H9 (cell line): ENCODE measurements around the gene SAMD8. TPM values are rescaled to one million over a fixed set of nuclear protein-coding genes. Genes with fewer than 3 reads are reported as not detected.

Source experiments
- DNase-seq: peaks from one replicate; pipeline ENCODE4 v3.0.0-alpha.2; 2017
- H2AFZ ChIP-seq: one replicate; pipeline ENCODE4 v1.6.1; 2013; ENCODE audit warnings: mild to moderate bottlenecking, low read length, control low read depth, moderate library complexity
- H2AK5ac ChIP-seq: 2 replicates; pipeline ENCODE4 v1.6.1; 2013; ENCODE audit warnings: low read length, control low read depth, mixed read lengths; ENCODE audit not compliant: insufficient read length
- H2BK120ac ChIP-seq: one replicate; pipeline ENCODE4 v1.6.1; 2013; ENCODE audit warnings: low read depth, mild to moderate bottlenecking, low read length, control low read depth, inconsistent platforms; ENCODE audit not compliant: poor library complexity, severe bottlenecking
- H2BK12ac ChIP-seq: 2 replicates; pipeline ENCODE4 v1.6.1; 2013; ENCODE audit warnings: low read length, control low read depth, mixed read lengths, low read depth; ENCODE audit not compliant: insufficient read length
- H2BK15ac ChIP-seq: 2 replicates; pipeline ENCODE4 v1.6.1; 2013; ENCODE audit warnings: low read depth, low read length, control low read depth
- H2BK20ac ChIP-seq: one replicate; pipeline ENCODE4 v1.6.1; 2013; ENCODE audit warnings: low read depth, mild to moderate bottlenecking, low read length, control low read depth, inconsistent platforms; ENCODE audit not compliant: poor library complexity, severe bottlenecking
- H2BK5ac ChIP-seq: 2 replicates; pipeline ENCODE4 v1.6.1; 2013; ENCODE audit warnings: low read length, control low read depth, mixed read lengths; ENCODE audit not compliant: insufficient read length
- H3K14ac ChIP-seq: 2 replicates; pipeline ENCODE4 v1.6.1; 2013; ENCODE audit warnings: low read length, control low read depth; ENCODE audit not compliant: insufficient read depth
- H3K18ac ChIP-seq: 2 replicates; pipeline ENCODE4 v1.6.1; 2013; ENCODE audit warnings: low read depth, mild to moderate bottlenecking, mixed read lengths, low read length, control low read depth; ENCODE audit not compliant: insufficient read length
- H3K23ac ChIP-seq: 2 replicates; pipeline ENCODE4 v1.6.1; 2013; ENCODE audit warnings: low read length, control low read depth, mixed read lengths, low read depth; ENCODE audit not compliant: insufficient read length
- H3K23me2 ChIP-seq: 2 replicates; pipeline ENCODE4 v1.6.1; 2013; ENCODE audit warnings: low read depth, mild to moderate bottlenecking, mixed read lengths, low read length, control low read depth; ENCODE audit not compliant: insufficient read length, poor library complexity, severe bottlenecking
- H3K27ac ChIP-seq: 2 replicates; pipeline ENCODE4 v1.5.1; 2013; ENCODE audit warnings: low read length, control low read depth, mixed read lengths, low read depth; ENCODE audit not compliant: insufficient read length
- H3K27me3 ChIP-seq: 2 replicates; pipeline ENCODE4 v1.6.1; 2013; ENCODE audit warnings: low read length, control low read depth, inconsistent platforms; ENCODE audit not compliant: insufficient read depth
- H3K4ac ChIP-seq: 2 replicates; pipeline ENCODE4 v1.6.1; 2013; ENCODE audit warnings: low read depth, mild to moderate bottlenecking, control low read depth, inconsistent platforms, low read length, moderate library complexity
- H3K4me1 ChIP-seq: 2 replicates; pipeline ENCODE4 v1.6.1; 2013; ENCODE audit warnings: low read length, control low read depth, inconsistent platforms; ENCODE audit not compliant: insufficient read depth
- H3K4me2 ChIP-seq: 2 replicates; pipeline ENCODE4 v1.6.1; 2013; ENCODE audit warnings: low read length, control low read depth, mixed read lengths; ENCODE audit not compliant: insufficient read length, insufficient read depth
- H3K56ac ChIP-seq: 2 replicates; pipeline ENCODE4 v1.6.1; 2013; ENCODE audit warnings: low read depth, mild to moderate bottlenecking, mixed read lengths, low read length, control low read depth; ENCODE audit not compliant: insufficient read length
- H3K79me1 ChIP-seq: 2 replicates; pipeline ENCODE4 v1.6.1; 2013; ENCODE audit warnings: low read depth, mild to moderate bottlenecking, moderate library complexity, low read length, control low read depth, inconsistent platforms; ENCODE audit not compliant: insufficient read depth, poor library complexity, severe bottlenecking
- H3K79me2 ChIP-seq: 2 replicates; pipeline ENCODE4 v1.6.1; 2013; ENCODE audit warnings: low read length, control low read depth, inconsistent platforms; ENCODE audit not compliant: insufficient read depth
- H3K9ac ChIP-seq: 2 replicates; pipeline ENCODE4 v1.6.1; 2013; ENCODE audit warnings: low read length, control low read depth, mixed read lengths; ENCODE audit not compliant: insufficient read length; ENCODE audit errors: extremely low read depth
- H3K9me3 ChIP-seq: one replicate; pipeline ENCODE4 v1.6.1; 2013; ENCODE audit warnings: low read depth, low read length, inconsistent platforms; ENCODE audit not compliant: control insufficient read depth
- H3T11ph ChIP-seq: one replicate; pipeline ENCODE4 v1.6.1; 2013; ENCODE audit warnings: mild to moderate bottlenecking, low read length, control low read depth, inconsistent platforms
- H4K20me1 ChIP-seq: one replicate; pipeline ENCODE4 v1.6.1; 2013; ENCODE audit not compliant: control insufficient read depth, insufficient read length, insufficient read depth
- H4K5ac ChIP-seq: 2 replicates; pipeline ENCODE4 v1.6.1; 2013; ENCODE audit warnings: low read depth, mild to moderate bottlenecking, mixed read lengths, low read length, control low read depth; ENCODE audit not compliant: insufficient read length
- H4K8ac ChIP-seq: replicated peaks from 2 replicates; pipeline ENCODE4 v1.6.1; 2013; ENCODE audit warnings: low read length, control low read depth, mixed read lengths, low read depth; ENCODE audit not compliant: insufficient read length
- H4K91ac ChIP-seq: 2 replicates; pipeline ENCODE4 v1.6.1; 2013; ENCODE audit warnings: low read depth, mild to moderate bottlenecking, moderate library complexity, mixed read lengths, low read length, control low read depth; ENCODE audit not compliant: insufficient read length
- H3K27ac Mint-ChIP-seq, 3 experiments: 2 replicates in 2 of 3; 3 replicates in 1 of 3; pipeline ENCODE4 v1.8.0; 2020 to 2021; ENCODE audit warnings: mixed read lengths in 3 of 3, mild to moderate bottlenecking in 1 of 3, moderate library complexity in 1 of 3
- H3K27me3 Mint-ChIP-seq: 2 replicates; pipeline ENCODE4 v1.8.0; 2021; ENCODE audit warnings: low read depth, mild to moderate bottlenecking, moderate library complexity, mixed read lengths
- H3K36me3 Mint-ChIP-seq, 3 experiments: 2 replicates in 2 of 3; 3 replicates in 1 of 3; pipeline ENCODE4 v1.8.0; 2020 to 2021; ENCODE audit warnings: low read depth in 3 of 3, mixed read lengths in 3 of 3; ENCODE audit not compliant: insufficient read depth in 1 of 3
- H3K4me1 Mint-ChIP-seq, 2 experiments: 2 replicates each; pipeline ENCODE4 v1.8.0; 2020; ENCODE audit warnings: mixed read lengths in 2 of 2
- H3K4me3 Mint-ChIP-seq, 2 experiments: 2 replicates in 1 of 2; 3 replicates in 1 of 2; pipeline ENCODE4 v1.8.0; 2020 to 2021; ENCODE audit warnings: mild to moderate bottlenecking in 2 of 2, mixed read lengths in 2 of 2, moderate library complexity in 1 of 2
- H3K9me3 Mint-ChIP-seq, 2 experiments: 2 replicates in 1 of 2; 3 replicates in 1 of 2; pipeline ENCODE4 v1.8.0; 2020; ENCODE audit warnings: mild to moderate bottlenecking in 2 of 2, mixed read lengths in 2 of 2, moderate library complexity in 1 of 2
- CTCF ChIP-seq: fragments of 200-600 bp; sonication (generic); conservative IDR thresholded peaks from 3 replicates; pipeline ENCODE4 v1.8.0; 2021; ENCODE audit warnings: antibody characterized with exemption, mild to moderate bottlenecking
- WGBS: extraction: QIAGEN DNeasy Blood & Tissue Kit; methylation state at CpG from one replicate; pipeline ENCODE4 v1.1.7; 2013; ENCODE audit warnings: missing lambda C conversion rate, low lambda C conversion rate, mixed read lengths; ENCODE audit not compliant: insufficient read length; ENCODE audit errors: extremely low coverage; 5-methylcytosine and 5-hydroxymethylcytosine counted together
- total RNA-seq: library from RNA; stranded (reverse); gene quantifications from 2 replicates; pipeline ENCODE4 v1.2.1, GENCODE V29; 2021

Gene SAMD8
- total RNA-seq, 1 experiment from 2014 or later, result 18.8 TPM

DNA sequence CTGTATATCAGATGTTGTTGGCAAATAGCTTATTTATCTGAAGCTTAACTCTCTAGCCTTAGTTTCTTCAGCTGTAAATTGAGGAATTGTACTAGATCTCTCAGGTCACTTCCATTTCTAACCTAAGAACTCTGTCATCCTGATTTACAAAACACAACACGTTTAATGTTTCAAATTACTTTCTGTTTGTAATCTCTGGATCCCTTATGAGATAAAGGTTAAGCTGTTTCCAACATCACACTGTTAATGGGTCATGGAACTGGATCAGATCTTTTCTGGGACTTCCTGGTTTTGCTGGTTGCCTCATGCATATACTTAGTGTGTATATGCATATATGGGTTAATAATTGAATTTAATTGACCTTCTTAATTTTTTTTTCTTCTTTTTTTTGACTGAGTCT, 9.9 kb downstream of the SAMD8 start:
- Histone ChIP-seq H3K79me2 (no peaks in the 10 kb centered on the region; the same call in 1 of the 2 replicates), H2BK20ac (no peak overlapping the region), H2BK12ac (no peak overlapping the region), H3K4ac (no peak overlapping the region), H4K20me1 (no peaks in the 10 kb centered on the region), H3K4me1 (no peaks in the 10 kb centered on the region; the same call in 1 of the 2 replicates), H3K4me2 (no peak overlapping the region), H3K79me1 (peaks cover 3% of the 10 kb centered on the region), H3K56ac (no peak overlapping the region), H3K14ac (no peak overlapping the region), H3K27me3 (no peaks in the 10 kb centered on the region), H2BK120ac (no peak overlapping the region), H4K91ac (no peak overlapping the region), H3K23me2 (no peaks in the 10 kb centered on the region), H2AK5ac (no peak overlapping the region), H4K8ac (no peak overlapping the region), H3K18ac (no peak overlapping the region), H3K9ac (no peak overlapping the region), H2AFZ (no peak overlapping the region), H2BK15ac (no peak overlapping the region), H3K9me3 (no peaks in the 10 kb centered on the region), H3T11ph (no peak overlapping the region), H3K23ac (no peak overlapping the region), H2BK5ac (no peak overlapping the region), H3K27ac (no peak overlapping the region), H4K5ac (no peak overlapping the region)
- no peak for TF ChIP-seq CTCF
- H3K9me3 Mint-ChIP-seq, result no peaks in the 10 kb centered on the region
- H3K4me3 Mint-ChIP-seq, result no peak overlapping the region
- peaks cover 6 to 11% of the 10 kb centered on the region in 2 experiments for H3K4me1 Mint-ChIP-seq
- H3K27me3 Mint-ChIP-seq, result no peaks in the 10 kb centered on the region
- no CpG with 5 or more reads among the region's 1 CpG for WGBS
- DNase-seq, result no peak
- peaks cover 0 to 10% (median 5%) of the 10 kb centered on the region in 3 experiments; a peak in 4 of 7 replicates for H3K36me3 Mint-ChIP-seq
- peak overlapping the region in 1 of 3 experiments; percentile 44; a peak in 1 of 7 replicates for H3K27ac Mint-ChIP-seq
